ENCODE measurements around the gene G6PD. TPM values are rescaled to one million over a fixed set of nuclear protein-coding genes. Genes with fewer than 3 reads are reported as not detected.
"Not testable (repeated sequence)": the region's sequence is repeated elsewhere in the genome, so short reads cannot be mapped to it uniquely, and the experiment has no call there.

G6PD gene
- total and polyA plus RNA-seq, 3 donors from 2014 or later, result 206 to 419 (median 263) TPM

GRCh38 chrX:154592505-154592904 lies 45.9 kb upstream of the G6PD start:
- DNase-seq, result no peak
- no peak overlapping the region for H3K4me3 ChIP-seq
- no peak overlapping the region for H3K27ac ChIP-seq
- intact Hi-C loops (cut with DNase I; ENCODE audit: low total_unique reads), result no loop called here
- H3K4me1 ChIP-seq, result no peaks in the 10 kb centered on the region
- 92 to 95% methylated on average over 4 to 5 of the region's 5 CpGs for WGBS, 2 donors
- H3K36me3 ChIP-seq (ENCODE audit: low read depth, missing control alignments), result no peaks in the 10 kb centered on the region
- TF ChIP-seq POLR2A (IDR thresholded peaks at IDR 0.05), result no peak
- TF ChIP-seq, protein P1, sequence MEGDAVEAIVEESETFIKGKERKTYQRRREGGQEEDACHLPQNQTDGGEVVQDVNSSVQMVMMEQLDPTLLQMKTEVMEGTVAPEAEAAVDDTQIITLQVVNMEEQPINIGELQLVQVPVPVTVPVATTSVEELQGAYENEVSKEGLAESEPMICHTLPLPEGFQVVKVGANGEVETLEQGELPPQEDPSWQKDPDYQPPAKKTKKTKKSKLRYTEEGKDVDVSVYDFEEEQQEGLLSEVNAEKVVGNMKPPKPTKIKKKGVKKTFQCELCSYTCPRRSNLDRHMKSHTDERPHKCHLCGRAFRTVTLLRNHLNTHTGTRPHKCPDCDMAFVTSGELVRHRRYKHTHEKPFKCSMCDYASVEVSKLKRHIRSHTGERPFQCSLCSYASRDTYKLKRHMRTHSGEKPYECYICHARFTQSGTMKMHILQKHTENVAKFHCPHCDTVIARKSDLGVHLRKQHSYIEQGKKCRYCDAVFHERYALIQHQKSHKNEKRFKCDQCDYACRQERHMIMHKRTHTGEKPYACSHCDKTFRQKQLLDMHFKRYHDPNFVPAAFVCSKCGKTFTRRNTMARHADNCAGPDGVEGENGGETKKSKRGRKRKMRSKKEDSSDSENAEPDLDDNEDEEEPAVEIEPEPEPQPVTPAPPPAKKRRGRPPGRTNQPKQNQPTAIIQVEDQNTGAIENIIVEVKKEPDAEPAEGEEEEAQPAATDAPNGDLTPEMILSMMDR (IDR thresholded peaks at IDR 0.05), result no peak
- no peaks in the 10 kb centered on the region for H3K9me3 ChIP-seq
- no peaks in the 10 kb centered on the region for H3K27me3 ChIP-seq

DNA sequence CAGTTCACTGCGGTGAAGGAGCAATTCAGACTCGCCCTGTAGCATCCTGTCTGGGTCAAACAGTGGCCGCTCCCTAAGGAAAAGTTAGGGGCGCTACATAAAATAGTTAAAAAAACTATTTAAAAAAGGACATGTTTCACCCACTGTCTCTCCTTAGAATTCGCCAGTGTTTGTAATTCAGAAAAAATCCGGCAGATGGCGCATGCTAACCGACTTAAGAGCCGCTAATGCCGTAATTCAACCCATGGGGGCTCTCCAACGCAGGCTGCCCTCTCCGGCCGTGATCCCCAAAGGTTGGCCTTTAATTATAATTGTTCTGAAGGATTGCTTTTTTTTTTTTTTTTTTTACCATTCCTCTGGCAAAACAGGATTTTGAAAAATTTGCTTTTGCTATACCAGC lies 43.8 kb upstream of the G6PD start:
- H3K9me3 ChIP-seq; H3K4me1 ChIP-seq; H3K36me3 ChIP-seq (ENCODE audit: low read depth, missing control alignments); H3K27ac ChIP-seq; intact Hi-C loops (cut with DNase I; ENCODE audit: low total_unique reads); H3K27me3 ChIP-seq; H3K4me3 ChIP-seq; DNase-seq: not testable (repeated sequence)
- WGBS, 2 donors, result no CpG with 5 or more reads among the region's 13 CpGs

DNA sequence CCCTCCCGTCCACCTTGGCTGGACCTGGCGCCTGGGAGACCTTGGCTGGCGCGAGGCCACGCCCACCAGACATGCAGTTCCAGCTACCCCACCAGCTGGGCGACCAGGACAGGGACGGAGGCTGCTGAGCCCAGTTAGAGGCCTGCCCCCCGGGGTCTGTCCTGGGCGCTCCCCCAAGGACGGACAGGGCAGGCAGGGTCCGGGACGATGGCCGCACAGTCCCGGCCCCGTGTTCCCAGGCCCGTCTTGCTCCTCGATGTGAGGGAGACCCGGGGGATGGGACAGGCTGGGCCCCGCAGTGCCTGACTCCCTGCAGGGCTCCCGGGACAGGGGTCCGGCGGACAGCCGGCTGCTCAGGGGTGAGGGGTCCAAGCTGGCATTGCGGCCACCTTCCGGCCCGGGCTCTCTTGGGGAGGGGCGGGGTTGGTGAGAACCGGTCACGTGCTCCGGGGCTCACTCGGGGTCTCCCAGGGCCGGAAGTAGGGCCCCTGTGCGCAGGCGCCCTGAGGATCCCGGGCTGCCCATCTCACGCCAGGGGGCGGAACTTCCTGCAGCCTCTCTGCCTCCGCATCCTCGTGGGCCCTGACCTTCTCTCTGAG lies 38.0 kb upstream of the G6PD start, which contains the start of gene CTAG1A:
TSS of gene CTAG1A (plus strand) at position 549 of the 599 bp plus-strand sequence. CDS start 74 bp downstream, outside the sequence.
- not testable (repeated sequence) for H3K4me1 ChIP-seq, H3K9me3 ChIP-seq
- WGBS, 2 donors, result no CpG with 5 or more reads among the region's 39 CpGs

DNA sequence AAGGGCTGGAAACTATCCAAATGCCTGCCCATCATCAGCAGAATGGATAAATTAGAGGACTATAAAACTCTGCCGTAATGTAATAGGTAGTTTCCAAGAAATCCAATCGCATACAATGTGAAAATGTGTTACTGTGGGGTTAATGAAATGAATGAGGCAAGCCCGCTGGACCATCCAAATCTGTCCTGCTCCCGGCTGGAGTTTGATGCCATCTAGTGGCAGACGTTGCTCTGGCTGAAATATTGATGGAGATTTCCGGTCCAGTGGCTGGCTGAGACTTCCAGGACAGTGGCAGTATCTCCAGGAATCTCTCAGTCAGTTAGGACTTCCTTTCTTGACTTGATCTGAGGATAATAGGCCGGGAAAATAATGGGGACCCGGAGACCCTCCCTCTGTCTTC lies 36.3 kb upstream of the G6PD start:
- intact Hi-C loops (cut with DNase I; ENCODE audit: low total_unique reads); DNase-seq; H3K36me3 ChIP-seq (ENCODE audit: low read depth, missing control alignments); H3K9me3 ChIP-seq; H3K27ac ChIP-seq; H3K27me3 ChIP-seq; H3K4me1 ChIP-seq; H3K4me3 ChIP-seq: not testable (repeated sequence)
- WGBS, 2 donors, result no CpG with 5 or more reads among the region's 8 CpGs

More for the DNA sequence above, 38.0 kb upstream of the G6PD start, which contains the start of gene CTAG1A:
- H3K27ac ChIP-seq; H3K4me3 ChIP-seq; intact Hi-C loops (cut with DNase I; ENCODE audit: low total_unique reads); H3K27me3 ChIP-seq; DNase-seq; H3K36me3 ChIP-seq (ENCODE audit: low read depth, missing control alignments): not testable (repeated sequence)

DNA sequence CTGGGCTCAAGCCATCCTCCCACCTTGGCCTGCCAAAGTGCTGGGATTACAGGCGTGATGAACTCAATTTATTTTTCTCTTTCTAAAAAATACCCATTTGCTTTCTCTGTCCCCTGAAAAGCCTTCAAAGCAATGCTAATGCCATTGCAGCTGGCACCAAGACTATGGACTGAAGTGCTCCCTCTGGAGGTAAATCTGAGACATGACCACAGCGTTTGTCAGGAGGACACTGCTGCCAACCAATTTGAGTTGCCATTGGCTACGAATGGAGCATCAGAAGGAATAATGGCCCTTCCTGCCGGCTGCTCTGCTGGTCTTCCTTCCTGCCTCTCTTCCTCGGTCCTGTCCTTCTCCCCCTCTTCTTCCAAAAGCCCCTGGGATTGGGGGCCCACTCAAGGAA lies 28.4 kb upstream of the G6PD start:
- H3K9me3 ChIP-seq; H3K4me3 ChIP-seq; H3K27ac ChIP-seq; H3K36me3 ChIP-seq (ENCODE audit: low read depth, missing control alignments); DNase-seq; H3K4me1 ChIP-seq; intact Hi-C loops (cut with DNase I; ENCODE audit: low total_unique reads); H3K27me3 ChIP-seq: not testable (repeated sequence)
- no CpG with 5 or more reads among the region's 5 CpGs for WGBS, 2 donors

DNA sequence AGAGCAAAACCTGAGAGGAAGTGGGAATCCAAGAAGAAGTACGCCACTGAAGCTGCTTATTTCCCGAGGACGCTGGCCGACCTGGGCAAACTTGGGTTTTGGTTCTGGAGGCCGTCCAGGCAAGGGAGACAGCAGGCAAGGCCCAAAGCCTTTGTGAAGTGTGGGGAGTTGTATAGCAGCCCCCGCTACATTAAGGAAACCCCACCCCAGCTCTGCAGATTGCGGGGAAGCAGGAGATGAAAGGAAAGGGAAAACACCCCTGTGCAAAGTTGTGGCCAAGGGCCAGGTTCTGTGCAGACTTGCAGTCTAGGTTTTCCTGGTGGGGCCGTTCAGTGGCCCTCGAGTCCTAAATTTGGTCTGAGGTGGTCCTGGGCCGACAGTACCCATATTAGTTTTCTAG lies 26.4 kb upstream of the G6PD start:
- DNase-seq; H3K9me3 ChIP-seq; intact Hi-C loops (cut with DNase I; ENCODE audit: low total_unique reads); H3K36me3 ChIP-seq (ENCODE audit: low read depth, missing control alignments); H3K4me3 ChIP-seq; H3K27ac ChIP-seq; H3K4me1 ChIP-seq; H3K27me3 ChIP-seq: not testable (repeated sequence)
- WGBS, 2 donors, result no CpG with 5 or more reads among the region's 10 CpGs

- H3K36me3 ChIP-seq (ENCODE audit: low read depth, missing control alignments); H3K4me1 ChIP-seq; H3K9me3 ChIP-seq; H3K27me3 ChIP-seq; intact Hi-C loops (cut with DNase I; ENCODE audit: low total_unique reads); H3K4me3 ChIP-seq; DNase-seq; H3K27ac ChIP-seq: not testable (repeated sequence)
- no CpG with 5 or more reads among the region's 11 CpGs for WGBS, 2 donors
These were observed 23.7 kb upstream of the G6PD start for GRCh38 chrX:154570361-154570760.

DNA sequence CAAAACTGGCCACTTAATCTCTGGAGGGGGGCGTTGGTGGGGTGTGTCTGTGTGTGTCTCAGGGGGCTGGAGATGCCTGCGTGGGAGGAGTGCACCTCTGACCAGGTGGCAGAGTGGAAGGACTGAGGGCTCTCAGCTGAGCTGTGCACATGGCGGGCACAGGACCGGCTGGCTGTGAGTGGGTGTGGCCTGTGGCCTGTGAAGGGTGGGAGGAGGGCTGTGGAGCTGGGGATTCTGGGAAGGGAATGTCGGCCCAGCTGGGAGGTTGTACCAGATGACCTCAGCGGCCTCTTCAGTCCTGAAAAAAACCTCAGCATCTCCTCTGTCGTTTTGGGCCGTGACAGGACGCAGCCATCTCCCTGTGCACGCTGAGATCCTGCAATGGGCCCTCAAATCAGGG lies 15.6 kb upstream of the G6PD start:
- H3K36me3 ChIP-seq (ENCODE audit: low read depth, missing control alignments); H3K4me1 ChIP-seq; intact Hi-C loops (cut with DNase I; ENCODE audit: low total_unique reads); H3K9me3 ChIP-seq; H3K4me3 ChIP-seq; H3K27ac ChIP-seq; DNase-seq; H3K27me3 ChIP-seq: not testable (repeated sequence)
- WGBS, 2 donors, result no CpG with 5 or more reads among the region's 10 CpGs

GRCh38 chrX:154560326-154560725 lies 13.7 kb upstream of the G6PD start:
- H3K36me3 ChIP-seq (ENCODE audit: low read depth, missing control alignments); H3K27ac ChIP-seq; H3K27me3 ChIP-seq; DNase-seq; H3K4me3 ChIP-seq; intact Hi-C loops (cut with DNase I; ENCODE audit: low total_unique reads); H3K4me1 ChIP-seq; H3K9me3 ChIP-seq: not testable (repeated sequence)
- no CpG with 5 or more reads among the region's 31 CpGs for WGBS, 2 donors

DNA sequence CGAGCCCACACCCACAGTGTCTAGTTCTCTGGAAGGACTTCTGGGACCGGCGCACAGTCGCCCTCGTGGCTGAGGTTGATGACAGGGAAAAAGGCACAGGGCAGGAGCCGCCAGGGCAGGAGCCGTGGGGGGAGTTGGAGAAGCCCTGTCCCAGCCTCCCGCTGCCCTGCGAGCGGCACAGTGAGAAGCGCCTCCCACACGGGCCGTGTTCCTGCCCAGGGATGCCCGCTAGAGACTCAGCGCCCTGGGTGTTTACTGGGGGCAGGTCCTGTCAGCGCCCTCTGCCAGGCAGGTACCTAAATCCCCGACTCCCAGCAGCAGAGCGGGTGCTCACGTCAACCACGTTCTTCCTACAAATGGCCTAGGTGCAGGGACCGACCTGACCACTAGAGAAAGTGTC lies 12.2 kb upstream of the G6PD start:
- intact Hi-C loops (cut with DNase I; ENCODE audit: low total_unique reads); H3K36me3 ChIP-seq (ENCODE audit: low read depth, missing control alignments); H3K4me3 ChIP-seq; H3K9me3 ChIP-seq; DNase-seq; H3K27ac ChIP-seq; H3K27me3 ChIP-seq; H3K4me1 ChIP-seq: not testable (repeated sequence)
- WGBS, 2 donors, result no CpG with 5 or more reads among the region's 21 CpGs

- DNase-seq; intact Hi-C loops (cut with DNase I; ENCODE audit: low total_unique reads); H3K9me3 ChIP-seq; H3K4me3 ChIP-seq; H3K4me1 ChIP-seq; H3K27me3 ChIP-seq; H3K27ac ChIP-seq; H3K36me3 ChIP-seq (ENCODE audit: low read depth, missing control alignments): not testable (repeated sequence)
- WGBS, 2 donors, result no CpG with 5 or more reads among the region's 24 CpGs
These were observed 11.5 kb upstream of the G6PD start for GRCh38 chrX:154558060-154558690.

Measured in testis (tissue), 3 donors.